Measurements from ENCODE around the gene TMCC2. TPM values are rescaled to one million over a fixed set of nuclear protein-coding genes. Genes with fewer than 3 reads are reported as not detected.

TMCC2 gene
- total and polyA plus RNA-seq, 2 of the 8 experiments (the other 6 are each of a cell fraction or from before 2014, with no cell fraction given): 6.7 to 6.8 TPM

DNA sequence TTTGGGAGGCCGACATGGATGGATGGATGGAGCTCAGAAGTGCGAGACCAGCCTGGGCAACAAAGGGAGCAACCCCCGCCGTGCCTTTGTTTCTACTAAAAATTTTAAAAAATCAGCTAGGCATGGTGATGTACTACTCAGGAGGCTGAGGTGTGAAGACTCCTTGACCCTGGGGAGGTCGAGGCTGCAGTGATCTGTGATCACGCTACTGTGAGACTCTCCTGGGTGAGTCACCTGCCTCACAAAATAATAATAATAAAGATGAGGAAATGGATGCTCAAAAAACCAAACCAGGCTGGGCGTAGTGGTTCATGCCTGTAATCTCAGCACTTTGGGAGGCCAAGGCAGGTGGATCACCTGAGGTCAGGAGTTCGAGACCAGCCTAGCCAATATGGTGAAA is 35.5 kb upstream of the TMCC2 start:
- Histone ChIP-seq H3K79me1 (ENCODE audit: low read depth, low read length) (peaks cover 5% of the 10 kb centered on the region), H3K56ac (replicated peaks; ENCODE audit: insufficient read length, low read depth, low read length) (no peak overlapping the region), H3K23me2 (ENCODE audit: low read depth, low read length) (no peaks in the 10 kb centered on the region), H3K4me1 (replicated peaks in 1 of 4; ENCODE audit: control insufficient read depth in 3 of 4, insufficient read depth in 4 of 4, low read length in 3 of 4) (peaks cover 5 to 44% (median 30%) of the 10 kb centered on the region in 4 experiments), H2BK120ac (replicated peaks; ENCODE audit: low read depth, low read length) (no peak overlapping the region), H3K79me2 (ENCODE audit: control insufficient read depth in 1 of 2, insufficient read depth in 2 of 2, low read length in 2 of 2) (peaks cover 0 to 58% of the 10 kb centered on the region in 2 experiments; a peak in 3 of 4 replicates), H3K18ac (ENCODE audit: extremely low read depth, low read length) (no peak overlapping the region), H3K4me2 (ENCODE audit: insufficient read depth in 1 of 2, low read depth in 2 of 2, low read length in 2 of 2) (peak overlapping the region; percentile 56 to 59; a peak in 3 of 4 replicates), H3K4me3 (ENCODE audit: extremely low read depth in 1 of 4, insufficient read depth in 2 of 4, low read depth in 3 of 4, low read length in 4 of 4) (peak overlapping the region in 1 of 4 experiments; percentile 34; a peak in 2 of 8 replicates), H4K91ac (replicated peaks; ENCODE audit: insufficient read length, low read length) (no peak overlapping the region), H3K9me3 (ENCODE audit: insufficient read depth in 2 of 2, low read depth in 1 of 2, low read length in 1 of 2) (no peaks in the 10 kb centered on the region), H2BK15ac (ENCODE audit: low read length) (no peak overlapping the region), H3K27me3 (replicated peaks in 1 of 4; ENCODE audit: control insufficient read depth in 3 of 4, extremely low read depth in 1 of 4, insufficient read depth in 3 of 4, low read length in 3 of 4) (no peaks in the 10 kb centered on the region), H2BK5ac (ENCODE audit: low read depth, low read length) (no peak overlapping the region), H3K27ac (ENCODE audit: low read depth, low read length) (no peak overlapping the region), H2BK12ac (ENCODE audit: low read depth, low read length) (no peak overlapping the region), H2BK20ac (ENCODE audit: low read length) (no peak overlapping the region), H3K9ac (replicated peaks in 1 of 4; ENCODE audit: extremely low read depth in 1 of 4, low read depth in 3 of 4, low read length in 3 of 4) (no peak overlapping the region), H3K23ac (ENCODE audit: insufficient read length) (no peak overlapping the region), H3K14ac (ENCODE audit: insufficient read length) (no peak overlapping the region), H4K5ac (ENCODE audit: insufficient read length, low read depth, low read length) (peak overlapping the region; percentile 8), H2AFZ (ENCODE audit: low read length) (no peak overlapping the region), H3K4ac (replicated peaks; ENCODE audit: insufficient read length, low read depth, low read length) (no peak overlapping the region), H2AK5ac (ENCODE audit: low read depth, low read length) (no peak overlapping the region), H3K36me3 (ENCODE audit: control insufficient read depth in 2 of 4, insufficient read depth in 4 of 4, low read length in 3 of 4) (peaks cover 0 to 2% (median 0%) of the 10 kb centered on the region in 4 experiments; a peak in 1 of 8 replicates), H4K20me1 (replicated peaks in 1 of 2; ENCODE audit: control insufficient read depth in 1 of 2, insufficient read depth in 2 of 2, low read length in 2 of 2) (no peaks in the 10 kb centered on the region), H4K8ac (ENCODE audit: extremely low read depth, insufficient read depth, low read length) (no peak overlapping the region)
- ChIA-PET POLR2A (ENCODE audit: partially characterized antibody) (interaction anchor here (0.9 to 3.5 kb wide), 4 partner anchors 11 to 64 kb away, joined by 3 to 18 read pairs (median 6); partner anchors contain the start of genes DSTYK and TMCC2), CTCF (ENCODE audit: partially characterized antibody) (interaction anchor here (0.6 to 2.3 kb wide), 6 partner anchors 14 to 243 kb away, joined by 3 to 9 read pairs (median 4); partner anchors contain the start of genes RBBP5 and TMCC2)
- 47% methylated on average over 8 of the region's 8 CpGs; no CpG with 5 or more reads in 1 of the 2 experiments for WGBS, 2 experiments (ENCODE audit: extremely low coverage in 1 of 2, insufficient coverage in 1 of 2, insufficient read length in 1 of 2, insufficient replicate concordance in 2 of 2, low coverage in 1 of 2, low lambda C conversion rate in 2 of 2, missing lambda C conversion rate in 1 of 2)
- TF ChIP-seq SP4 (IDR thresholded peaks at IDR 0.05; ENCODE audit: low read length) (no peak), SAP30 (IDR thresholded peaks at IDR 0.05; ENCODE audit: insufficient read depth, insufficient replicate concordance, low read length) (no peak), CBX5 (IDR thresholded peaks at IDR 0.05; ENCODE audit: low read depth, low read length) (no peak), SP1 (IDR thresholded peaks at IDR 0.05; ENCODE audit: low read depth, low read length) (no peak), ATF3 (IDR thresholded peaks at IDR 0.05; ENCODE audit: insufficient read depth, low read depth, low read length) (no peak), RNF2 (IDR thresholded peaks at IDR 0.05; ENCODE audit: borderline replicate concordance, low read depth, low read length, missing control alignments, poor library complexity, severe bottlenecking) (no peak), SIRT6 (IDR thresholded peaks at IDR 0.05; ENCODE audit: low read length) (no peak), ZNF274 (IDR thresholded peaks at IDR 0.05; ENCODE audit: borderline replicate concordance, extremely low read depth, low read length) (no peak), HDAC6 (IDR thresholded peaks at IDR 0.05; ENCODE audit: low read depth, low read length) (no peak)
- DNase-seq (ENCODE audit: low read depth in 1 of 2, low spot score in 2 of 2): no peak
- FAIRE-seq: no peak

Measured in H1 (cell line).